SKM-1 (cell line): Measurements from ENCODE around the gene IRF2BP1.

Source experiments
- DNase-seq: peaks from one replicate; lab custom pipeline; 2025; ENCODE audit not compliant: unreplicated experiment; lab: John Stamatoyannopoulos, UW

Gene IRF2BP1

GRCh38 chr19:45885556-45886426 is at the start of gene IRF2BP1:
Gene IRF2BP1 (minus strand): TSS chr19:45886141. CDS start chr19:45885774, 367 bp downstream.
- peak; percentile 13 for DNase-seq

DNA sequence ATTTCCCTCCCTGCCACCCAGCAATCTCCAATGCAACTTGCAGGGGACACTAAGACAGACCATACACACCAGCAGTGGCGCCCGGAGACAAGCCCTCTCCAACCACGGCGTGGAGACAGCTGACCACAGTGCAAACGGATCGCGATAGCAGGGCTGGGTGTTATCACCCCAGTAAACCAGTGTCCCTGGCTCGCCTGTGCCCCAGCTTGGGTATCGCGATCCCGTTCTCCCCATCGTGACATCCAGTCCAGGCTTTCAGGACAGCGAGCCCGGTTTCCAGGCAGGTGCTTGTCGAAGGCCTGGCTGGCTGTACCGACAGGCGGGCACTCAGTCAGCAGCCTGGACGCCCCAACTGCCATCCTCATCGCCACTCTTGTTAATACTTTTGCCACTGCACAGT is 49.3 kb upstream of the IRF2BP1 start:
- no peak for DNase-seq

GRCh38 chr19:45934551-45935230 is 48.8 kb upstream of the IRF2BP1 start:
- no peak for DNase-seq

GRCh38 chr19:45933759-45934158 is 47.8 kb upstream of the IRF2BP1 start:
- no peak for DNase-seq

DNA sequence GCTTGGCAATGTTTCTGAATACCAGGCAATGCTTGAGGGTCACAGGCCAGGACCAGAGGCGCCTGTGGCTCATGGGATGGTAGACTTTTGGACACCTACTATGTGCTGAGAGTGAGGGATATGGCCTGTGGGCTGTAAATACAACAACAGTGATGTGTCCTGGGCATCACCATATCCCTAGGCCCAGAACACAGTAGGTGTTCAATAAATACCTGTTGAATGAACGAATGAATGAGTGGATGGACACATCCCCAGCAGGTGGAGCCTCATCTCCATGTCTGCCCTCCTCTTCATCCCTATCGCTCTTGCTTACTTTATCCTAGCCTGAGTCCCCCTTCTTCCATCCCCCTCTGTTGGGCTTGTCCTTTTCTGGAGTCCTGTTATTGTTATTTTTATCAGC is 45.1 kb upstream of the IRF2BP1 start:
- no peak for DNase-seq

- no peak for DNase-seq
Observed at GRCh38 chr19:45929247-45929646, 43.3 kb upstream of the IRF2BP1 start.

GRCh38 chr19:45927565-45928261 is 41.8 kb upstream of the IRF2BP1 start:
- peak; percentile 43 for DNase-seq

GRCh38 chr19:45924891-45925447 is 39.0 kb upstream of the IRF2BP1 start:
- DNase-seq: no peak

- no peak for DNase-seq
Observed at GRCh38 chr19:45922281-45922680, 36.3 kb upstream of the IRF2BP1 start.

GRCh38 chr19:45920458-45920857 is 34.5 kb upstream of the IRF2BP1 start:
- no peak for DNase-seq

- DNase-seq: no peak
Observed at GRCh38 chr19:45919678-45920077, 33.7 kb upstream of the IRF2BP1 start.

GRCh38 chr19:45918721-45919120 is 32.8 kb upstream of the IRF2BP1 start:
- no peak for DNase-seq

- DNase-seq: no peak
Observed at GRCh38 chr19:45917421-45918091, 31.6 kb upstream of the IRF2BP1 start.

GRCh38 chr19:45913874-45914830 is 28.2 kb upstream of the IRF2BP1 start, which contains the start of gene NANOS2:
Gene NANOS2 (minus strand): TSS chr19:45914778. CDS start chr19:45914693, 85 bp downstream.
- no peak for DNase-seq

- DNase-seq: no peak
Observed at GRCh38 chr19:45911291-45911690, 25.4 kb upstream of the IRF2BP1 start.

GRCh38 chr19:45908956-45909355 is 23.0 kb upstream of the IRF2BP1 start:
- no peak for DNase-seq

- no peak for DNase-seq
Observed at GRCh38 chr19:45906221-45906620, 20.3 kb upstream of the IRF2BP1 start.

- no peak for DNase-seq
Observed at GRCh38 chr19:45905011-45905410, 19.1 kb upstream of the IRF2BP1 start.
